MM.1S (cell line): ENCODE data around the gene BCDIN3D.

ENCODE experiments used
- DNase-seq: peaks from one replicate; pipeline ENCODE4 v3.0.0-alpha.2; 2015
- H2AFZ ChIP-seq: fragments of 300-600 bp; sonication (generic); 2 replicates; pipeline ENCODE4 v1.6.0; 2016; ENCODE audit warnings: antibody characterized with exemption, low read length
- H3F3A ChIP-seq: fragments of 300-600 bp; sonication (generic); 2 replicates; pipeline ENCODE4 v1.6.1; 2016; ENCODE audit warnings: mild to moderate bottlenecking, antibody characterized with exemption, low read length, moderate library complexity, mixed read lengths; ENCODE audit not compliant: insufficient read depth
- H3K27ac ChIP-seq: fragments of 300-600 bp; sonication (generic); 2 replicates; pipeline ENCODE4 v1.5.1; 2016; ENCODE audit warnings: mild to moderate bottlenecking, low read length
- H3K27me3 ChIP-seq: fragments of 300-600 bp; sonication (generic); replicated peaks from 2 replicates; pipeline ENCODE4 v1.6.0; 2016; ENCODE audit warnings: low read length; ENCODE audit not compliant: insufficient read depth
- H3K36me3 ChIP-seq: fragments of 300-600 bp; sonication (generic); replicated peaks from 2 replicates; pipeline ENCODE4 v1.6.1; 2016; ENCODE audit warnings: mild to moderate bottlenecking, low read length, mixed read lengths; ENCODE audit not compliant: insufficient read depth
- H3K4me1 ChIP-seq: fragments of 300-600 bp; sonication (generic); 2 replicates; pipeline ENCODE4 v1.6.1; 2016; ENCODE audit warnings: low read length, mixed read lengths
- H3K4me2 ChIP-seq: fragments of 300-600 bp; sonication (generic); 2 replicates; pipeline ENCODE4 v1.6.0; 2016; ENCODE audit warnings: low read depth, low read length
- H3K4me3 ChIP-seq: fragments of 300-600 bp; sonication (generic); 2 replicates; pipeline ENCODE4 v1.5.1; 2016; ENCODE audit warnings: low read length, mixed read lengths
- H3K79me2 ChIP-seq: fragments of 300-600 bp; sonication (generic); 2 replicates; pipeline ENCODE4 v1.6.1; 2016; ENCODE audit warnings: mixed run types, low read length, mixed read lengths
- H3K9ac ChIP-seq: fragments of 300-600 bp; sonication (generic); 2 replicates; pipeline ENCODE4 v1.6.1; 2016; ENCODE audit warnings: low read length, mixed read lengths
- H3K9me2 ChIP-seq: fragments of 300-600 bp; sonication (generic); replicated peaks from 2 replicates; pipeline ENCODE4 v1.6.1; 2016; ENCODE audit warnings: mild to moderate bottlenecking, low read length, mixed read lengths; ENCODE audit not compliant: insufficient read depth
- H3K9me3 ChIP-seq: fragments of 300-600 bp; sonication (generic); replicated peaks from 2 replicates; pipeline ENCODE4 v1.6.1; 2016; ENCODE audit warnings: mild to moderate bottlenecking, low read length, mixed read lengths; ENCODE audit not compliant: insufficient read depth
- H4K20me1 ChIP-seq: fragments of 300-600 bp; sonication (generic); 2 replicates; pipeline ENCODE4 v1.6.1; 2016; ENCODE audit warnings: mild to moderate bottlenecking, low read length, moderate library complexity, mixed read lengths; ENCODE audit not compliant: insufficient read depth
- EZH2 ChIP-seq: fragments of 300-600 bp; sonication (generic); optimal IDR thresholded peaks from 2 replicates; pipeline ENCODE3; 2017; ENCODE audit warnings: low read depth, mild to moderate bottlenecking, antibody characterized with exemption, low read length, mixed read lengths
- EZH2phosphoT487 ChIP-seq: fragments of 300-600 bp; sonication (generic); IDR thresholded peaks from 2 replicates; pipeline ENCODE4 v1.6.1; 2018; ENCODE audit warnings: antibody characterized with exemption, low read length
- TF ChIP-seq, protein P1 (sequence below): fragments of 300-600 bp; sonication (generic); IDR thresholded peaks from 2 replicates; pipeline ENCODE4 v1.5.1; 2016; ENCODE audit warnings: antibody characterized with exemption, low read length, mixed read lengths

The BCDIN3D gene

DNA sequence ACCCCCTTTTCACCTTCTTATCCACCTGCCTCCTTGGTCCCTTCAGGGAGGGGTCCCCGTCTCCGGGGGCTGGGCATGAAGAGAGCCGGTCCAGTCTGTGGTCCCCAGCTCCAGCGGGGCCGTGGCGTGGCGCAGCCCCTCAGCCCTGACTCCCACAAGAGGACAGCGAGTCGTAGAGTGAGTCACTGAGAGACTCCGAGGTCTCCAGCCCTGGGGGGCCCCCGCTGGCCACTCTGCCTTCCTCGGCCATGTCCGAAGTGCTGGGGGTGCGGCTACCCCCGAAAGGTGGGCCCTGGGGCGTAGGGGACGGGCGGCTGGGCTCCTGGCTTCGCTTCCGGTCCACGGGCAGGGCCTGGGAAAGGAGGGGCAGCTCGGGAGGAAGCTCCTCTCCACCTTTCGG lies 51.2 kb downstream of the BCDIN3D start:
- DNase-seq = no peak
- Histone ChIP-seq H4K20me1 (no peaks in the 10 kb centered on the region), H3K9me3 (no peaks in the 10 kb centered on the region), H3K79me2 (no peaks in the 10 kb centered on the region), H3K4me2 (no peak overlapping the region), H3K36me3 (no peaks in the 10 kb centered on the region), H3K27me3 (peaks cover 11% of the 10 kb centered on the region), H3K9me2 (no peaks in the 10 kb centered on the region), H2AFZ (no peak overlapping the region), H3F3A (no peaks in the 10 kb centered on the region), H3K4me3 (no peak overlapping the region), H3K4me1 (no peaks in the 10 kb centered on the region), H3K9ac (no peak overlapping the region), H3K27ac (no peak overlapping the region)
- TF ChIP-seq, protein P1, sequence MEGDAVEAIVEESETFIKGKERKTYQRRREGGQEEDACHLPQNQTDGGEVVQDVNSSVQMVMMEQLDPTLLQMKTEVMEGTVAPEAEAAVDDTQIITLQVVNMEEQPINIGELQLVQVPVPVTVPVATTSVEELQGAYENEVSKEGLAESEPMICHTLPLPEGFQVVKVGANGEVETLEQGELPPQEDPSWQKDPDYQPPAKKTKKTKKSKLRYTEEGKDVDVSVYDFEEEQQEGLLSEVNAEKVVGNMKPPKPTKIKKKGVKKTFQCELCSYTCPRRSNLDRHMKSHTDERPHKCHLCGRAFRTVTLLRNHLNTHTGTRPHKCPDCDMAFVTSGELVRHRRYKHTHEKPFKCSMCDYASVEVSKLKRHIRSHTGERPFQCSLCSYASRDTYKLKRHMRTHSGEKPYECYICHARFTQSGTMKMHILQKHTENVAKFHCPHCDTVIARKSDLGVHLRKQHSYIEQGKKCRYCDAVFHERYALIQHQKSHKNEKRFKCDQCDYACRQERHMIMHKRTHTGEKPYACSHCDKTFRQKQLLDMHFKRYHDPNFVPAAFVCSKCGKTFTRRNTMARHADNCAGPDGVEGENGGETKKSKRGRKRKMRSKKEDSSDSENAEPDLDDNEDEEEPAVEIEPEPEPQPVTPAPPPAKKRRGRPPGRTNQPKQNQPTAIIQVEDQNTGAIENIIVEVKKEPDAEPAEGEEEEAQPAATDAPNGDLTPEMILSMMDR = no peak
- TF ChIP-seq EZH2phosphoT487 (no peak), EZH2 (no peak)

DNA sequence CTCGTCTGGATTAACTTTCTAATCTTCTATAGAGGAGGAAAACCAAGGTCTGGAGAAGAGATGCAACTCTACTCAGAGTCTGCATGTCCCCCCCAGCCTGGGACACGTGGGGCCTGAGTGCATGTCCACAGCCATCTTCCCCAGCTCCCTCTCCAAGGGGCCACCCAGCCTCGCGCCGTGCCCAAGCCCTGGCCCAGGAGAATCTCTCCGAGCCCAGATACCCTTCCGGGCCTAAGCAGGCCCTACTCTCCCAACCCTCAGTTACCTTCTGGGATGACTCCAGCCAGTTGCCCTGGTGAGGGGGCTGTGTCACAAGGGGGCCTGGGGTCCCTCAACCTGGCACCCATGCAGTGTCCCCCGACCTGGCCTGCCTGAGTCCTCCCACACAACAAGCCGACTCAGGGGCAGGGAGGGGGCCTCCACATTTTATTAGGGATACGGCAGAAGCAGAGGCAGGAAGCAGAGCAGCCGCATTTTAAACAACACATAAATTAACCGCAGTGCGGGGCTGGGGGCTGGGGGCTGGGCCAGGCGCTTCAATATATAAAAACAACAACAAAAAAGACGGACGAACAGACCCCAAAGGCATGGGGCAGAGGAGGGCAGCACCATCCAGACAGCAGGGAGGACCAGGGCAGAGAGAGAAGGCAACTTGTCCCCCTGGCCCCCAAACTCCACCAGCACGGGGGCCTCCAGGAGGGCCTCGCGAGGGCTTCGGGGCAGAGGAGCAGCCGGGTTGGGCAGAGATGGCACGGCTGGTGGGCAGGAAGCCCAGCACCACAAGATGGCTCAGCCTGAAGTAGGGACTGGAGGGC lies 52.0 kb downstream of the BCDIN3D start:
- Histone ChIP-seq H3K9ac (no peak overlapping the region), H3K4me3 (no peak overlapping the region), H3K9me2 (no peaks in the 10 kb centered on the region), H3K79me2 (no peaks in the 10 kb centered on the region), H4K20me1 (no peaks in the 10 kb centered on the region), H3K27me3 (peaks cover 11% of the 10 kb centered on the region), H3K4me2 (no peak overlapping the region), H3F3A (no peaks in the 10 kb centered on the region), H3K9me3 (no peaks in the 10 kb centered on the region), H3K4me1 (no peaks in the 10 kb centered on the region), H3K36me3 (no peaks in the 10 kb centered on the region), H3K27ac (no peak overlapping the region), H2AFZ (no peak overlapping the region)
- DNase-seq = no peak
- no peak for TF ChIP-seq EZH2
- no peak for TF ChIP-seq EZH2phosphoT487
- TF ChIP-seq, protein P1 = no peak

DNA sequence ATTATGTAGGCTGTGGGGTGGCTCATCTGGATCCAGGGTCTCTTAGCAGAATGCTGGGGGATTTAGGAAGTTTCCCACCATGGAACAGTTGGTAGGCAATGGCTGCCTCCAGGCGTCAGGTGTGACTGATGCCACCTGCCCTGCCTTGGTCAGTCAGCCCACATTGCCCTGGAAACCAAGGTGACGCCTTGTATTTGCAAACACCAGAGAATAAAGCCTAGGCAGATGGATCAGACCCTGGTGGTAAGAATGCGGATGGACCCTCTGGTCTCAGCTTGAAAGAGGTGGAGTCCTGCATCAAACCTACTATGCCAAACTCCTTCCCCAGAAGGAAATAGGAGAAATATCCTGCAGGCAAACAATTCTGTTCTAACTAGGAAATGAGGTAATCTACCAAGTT lies 52.9 kb downstream of the BCDIN3D start:
- no peaks in the 10 kb centered on the region for H3F3A ChIP-seq
- no peak overlapping the region for H3K9ac ChIP-seq
- H3K4me1 ChIP-seq = no peaks in the 10 kb centered on the region
- H3K79me2 ChIP-seq = no peaks in the 10 kb centered on the region
- no peaks in the 10 kb centered on the region for H3K36me3 ChIP-seq
- H2AFZ ChIP-seq = no peak overlapping the region
- H4K20me1 ChIP-seq = no peaks in the 10 kb centered on the region
- no peak overlapping the region for H3K4me3 ChIP-seq
- no peak overlapping the region for H3K27ac ChIP-seq
- no peak for DNase-seq
- TF ChIP-seq EZH2 (no peak), EZH2phosphoT487 (no peak)
- TF ChIP-seq, protein P1 = no peak
- H3K9me3 ChIP-seq = no peaks in the 10 kb centered on the region
- no peaks in the 10 kb centered on the region for H3K9me2 ChIP-seq
- no peak overlapping the region for H3K4me2 ChIP-seq
- H3K27me3 ChIP-seq = peaks cover 11% of the 10 kb centered on the region
